GM20000 (cell line): ENCODE data around the gene PTPRM.

Experiments used
- DNase-seq: peaks from one replicate; pipeline ENCODE4 v3.0.0; 2012; ENCODE audit warnings: low spot score
- TF ChIP-seq, protein P1 (sequence below): IDR thresholded peaks from 2 replicates; pipeline ENCODE4 v1.5.1; 2012; ENCODE audit warnings: mild to moderate bottlenecking, control low read depth; ENCODE audit errors: extremely low read depth, missing control alignments

The PTPRM gene

DNA sequence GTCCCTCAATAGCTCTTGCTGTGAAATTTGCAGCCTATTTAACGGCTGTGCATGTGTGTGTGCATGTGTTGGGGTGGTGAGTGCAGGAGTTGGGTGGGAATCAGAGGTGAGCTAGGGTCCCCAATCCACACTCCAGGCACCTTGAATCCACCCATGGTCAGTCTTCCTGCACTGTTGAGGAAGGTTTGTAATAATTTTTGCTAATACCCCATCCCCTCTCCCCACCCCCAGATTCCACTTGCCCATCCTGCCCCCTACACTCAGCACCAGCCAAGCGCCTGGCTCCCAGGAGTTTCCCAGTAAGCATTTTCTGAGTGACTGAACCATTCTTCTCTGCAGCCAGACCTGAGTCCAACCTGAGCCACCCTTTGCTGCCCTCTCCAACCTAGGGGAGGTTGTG, 833.7 kb downstream of the PTPRM start:
- TF ChIP-seq, protein P1, sequence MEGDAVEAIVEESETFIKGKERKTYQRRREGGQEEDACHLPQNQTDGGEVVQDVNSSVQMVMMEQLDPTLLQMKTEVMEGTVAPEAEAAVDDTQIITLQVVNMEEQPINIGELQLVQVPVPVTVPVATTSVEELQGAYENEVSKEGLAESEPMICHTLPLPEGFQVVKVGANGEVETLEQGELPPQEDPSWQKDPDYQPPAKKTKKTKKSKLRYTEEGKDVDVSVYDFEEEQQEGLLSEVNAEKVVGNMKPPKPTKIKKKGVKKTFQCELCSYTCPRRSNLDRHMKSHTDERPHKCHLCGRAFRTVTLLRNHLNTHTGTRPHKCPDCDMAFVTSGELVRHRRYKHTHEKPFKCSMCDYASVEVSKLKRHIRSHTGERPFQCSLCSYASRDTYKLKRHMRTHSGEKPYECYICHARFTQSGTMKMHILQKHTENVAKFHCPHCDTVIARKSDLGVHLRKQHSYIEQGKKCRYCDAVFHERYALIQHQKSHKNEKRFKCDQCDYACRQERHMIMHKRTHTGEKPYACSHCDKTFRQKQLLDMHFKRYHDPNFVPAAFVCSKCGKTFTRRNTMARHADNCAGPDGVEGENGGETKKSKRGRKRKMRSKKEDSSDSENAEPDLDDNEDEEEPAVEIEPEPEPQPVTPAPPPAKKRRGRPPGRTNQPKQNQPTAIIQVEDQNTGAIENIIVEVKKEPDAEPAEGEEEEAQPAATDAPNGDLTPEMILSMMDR = no peak
- DNase-seq = no peak

DNA sequence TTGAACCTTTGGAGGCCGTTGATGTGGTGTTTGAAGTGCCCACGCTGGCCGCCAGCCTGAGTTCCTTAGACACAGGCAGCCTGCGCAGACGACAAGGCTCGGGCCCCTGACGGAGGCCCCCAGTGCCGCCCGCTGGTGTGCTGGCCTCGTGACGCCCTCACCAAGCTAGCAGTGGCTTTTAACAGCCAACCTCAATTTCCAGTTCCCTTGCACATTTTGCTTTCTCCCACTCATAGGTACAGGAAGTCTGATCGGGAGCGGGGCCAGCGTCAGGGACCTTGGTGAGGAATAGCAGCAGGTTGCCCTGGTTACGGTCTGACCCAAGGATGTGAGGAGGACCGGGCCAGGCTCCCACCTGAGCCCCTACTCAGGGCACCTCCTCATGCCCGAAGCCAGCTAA, 834.5 kb downstream of the PTPRM start:
- DNase-seq = no peak
- TF ChIP-seq, protein P1 = no peak

DNA sequence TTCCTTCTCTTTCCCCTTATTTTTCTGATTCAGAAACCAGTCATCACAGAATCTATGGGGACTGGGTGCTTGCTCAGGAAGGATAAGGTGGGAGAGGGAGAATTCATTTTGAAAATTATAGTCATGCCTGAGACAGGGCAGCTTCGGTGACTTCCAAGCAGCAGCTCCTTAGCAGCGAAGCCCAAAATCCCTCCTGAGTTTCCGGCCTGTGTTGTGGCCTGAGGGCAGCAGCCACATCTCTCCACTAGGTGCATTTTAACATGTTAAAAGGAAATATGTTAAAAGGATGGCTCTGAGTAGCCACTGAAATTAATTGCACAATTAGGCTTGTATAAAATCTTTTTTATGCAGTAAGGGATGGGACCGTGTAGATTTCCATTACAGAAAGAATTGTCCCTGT, 835.1 kb downstream of the PTPRM start:
- DNase-seq = no peak
- TF ChIP-seq, protein P1 = no peak

DNA sequence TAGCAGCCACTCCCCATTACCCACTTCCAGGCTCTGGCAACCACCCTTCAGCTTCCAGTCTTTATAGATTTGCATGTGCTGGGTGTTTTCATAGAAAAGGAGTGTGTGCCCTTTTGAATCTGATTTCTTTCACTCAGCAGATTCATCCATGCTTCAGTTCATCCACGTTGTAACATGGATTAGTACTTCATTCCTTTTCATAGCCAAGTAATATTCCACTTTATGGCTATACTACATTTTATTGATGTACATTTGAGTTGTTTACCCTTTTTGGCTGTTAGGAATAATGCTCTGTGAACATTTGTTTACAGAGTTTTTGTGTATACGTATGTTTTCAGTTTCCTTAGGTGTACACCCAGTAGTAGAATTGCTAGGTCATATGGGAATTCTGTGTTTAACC, 836.6 kb downstream of the PTPRM start:
- no peak for DNase-seq
- TF ChIP-seq, protein P1 = no peak

DNA sequence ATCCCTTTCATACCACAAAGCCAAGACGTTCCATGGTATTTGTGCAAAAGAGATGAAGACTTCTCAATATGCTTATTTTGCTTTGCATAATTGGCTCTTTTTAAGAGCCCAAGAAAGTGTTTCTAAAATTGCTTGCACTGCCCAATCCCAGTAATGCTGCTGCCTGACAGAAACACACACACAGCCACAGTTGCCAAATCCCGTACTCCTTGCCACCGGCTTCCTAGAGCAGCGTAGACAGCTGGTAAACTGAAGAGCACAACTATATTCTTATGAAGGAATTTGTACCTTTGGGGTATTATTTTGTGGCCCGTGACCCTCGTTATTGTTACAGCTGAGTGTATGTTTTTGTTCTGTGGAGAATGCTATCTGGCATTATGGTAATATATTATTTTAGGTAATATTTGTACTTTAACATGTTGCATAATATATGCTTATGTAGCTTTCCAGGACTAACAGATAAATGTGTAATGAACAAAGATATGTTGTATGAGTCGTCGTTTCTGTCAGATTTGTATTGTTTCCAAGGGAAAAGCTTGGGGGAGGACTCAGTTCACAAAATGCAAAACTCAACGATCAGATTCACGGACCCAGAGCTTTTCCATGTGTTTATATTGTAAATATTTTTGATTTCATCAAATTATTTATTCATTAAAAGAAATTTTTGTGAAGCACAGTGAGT, 839.2 kb downstream of the PTPRM start:
- DNase-seq = no peak
- TF ChIP-seq, protein P1 = no peak

DNA sequence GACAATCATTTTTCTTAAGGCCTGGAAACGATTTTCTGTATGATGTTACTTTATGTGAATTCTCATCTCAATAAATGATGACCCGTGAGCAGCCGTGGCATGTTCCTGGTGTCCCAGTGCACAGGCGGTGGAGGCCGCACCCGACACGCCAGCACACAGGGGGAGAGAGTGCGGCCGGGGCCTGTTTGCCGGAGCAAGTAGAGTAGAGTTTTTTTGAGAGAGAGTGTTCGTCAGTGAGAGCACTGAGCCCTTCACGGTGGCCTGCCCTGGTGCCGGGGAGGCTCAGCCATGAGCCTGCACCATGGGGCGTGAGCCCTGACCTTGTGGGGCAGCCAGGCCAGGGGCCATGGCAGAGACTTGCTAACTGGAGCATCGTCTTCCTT, 839.7 kb downstream of the PTPRM start:
- DNase-seq = no peak
- TF ChIP-seq, protein P1 = no peak

DNA sequence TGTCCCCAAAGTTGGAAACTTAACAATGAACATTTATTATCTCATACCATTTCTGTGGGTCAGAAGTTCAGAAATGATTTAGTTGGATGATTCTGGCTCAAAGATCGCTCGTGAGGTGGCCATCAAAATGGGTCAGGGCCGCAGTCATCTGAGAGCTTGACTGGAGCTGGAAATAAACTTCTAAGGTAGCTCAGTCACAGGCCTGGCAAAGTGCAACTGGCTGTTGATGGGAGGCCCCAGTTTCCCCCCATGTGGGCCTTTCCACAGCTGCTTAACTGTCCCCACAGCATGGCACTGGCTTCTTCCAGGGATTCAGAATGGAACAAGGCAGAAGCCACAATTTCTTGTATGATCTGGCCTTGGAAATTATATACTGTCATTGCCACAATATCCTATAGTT, 842.0 kb downstream of the PTPRM start:
- TF ChIP-seq, protein P1 = no peak
- no peak for DNase-seq
